ENCODE measurements around the gene UCHL1.
"Not testable (repeated sequence)": the region's sequence is repeated elsewhere in the genome, so short reads cannot be mapped to it uniquely, and the experiment has no call there.

UCHL1 gene

GRCh38 chr4:41288254-41288653, 31.5 kb downstream of the UCHL1 start:
- DNase-seq (ENCODE audit: low read depth in 1 of 2, low spot score in 1 of 2), result no peak

- no peak for DNase-seq (ENCODE audit: low read depth in 1 of 2, low spot score in 1 of 2)
Observed at GRCh38 chr4:41290479-41290878, 33.8 kb downstream of the UCHL1 start.

- no peak for DNase-seq (ENCODE audit: low read depth in 1 of 2, low spot score in 1 of 2)
Observed at GRCh38 chr4:41294445-41295062, 37.8 kb downstream of the UCHL1 start.

- no peak for DNase-seq (ENCODE audit: low read depth in 1 of 2, low spot score in 1 of 2)
Observed at GRCh38 chr4:41296995-41297394, 40.3 kb downstream of the UCHL1 start.

- DNase-seq (ENCODE audit: low read depth in 1 of 2, low spot score in 1 of 2), result no peak
Observed at GRCh38 chr4:41297832-41298231, 41.1 kb downstream of the UCHL1 start.

- no peak for DNase-seq (ENCODE audit: low read depth in 1 of 2, low spot score in 1 of 2)
Observed at GRCh38 chr4:41299486-41299885, 42.8 kb downstream of the UCHL1 start.

- no peak for DNase-seq (ENCODE audit: low read depth in 1 of 2, low spot score in 1 of 2)
Observed at GRCh38 chr4:41301137-41301536, 44.4 kb downstream of the UCHL1 start.

- no peak for DNase-seq (ENCODE audit: low read depth in 1 of 2, low spot score in 1 of 2)
Observed at GRCh38 chr4:41303372-41304118, 46.8 kb downstream of the UCHL1 start.

- no peak for DNase-seq (ENCODE audit: low read depth in 1 of 2, low spot score in 1 of 2)
Observed at GRCh38 chr4:41304221-41304620, 47.5 kb downstream of the UCHL1 start.

GRCh38 chr4:41305476-41305875, 48.7 kb downstream of the UCHL1 start:
- no peak for DNase-seq (ENCODE audit: low read depth in 1 of 2, low spot score in 1 of 2)

- DNase-seq (ENCODE audit: low read depth in 1 of 2, low spot score in 1 of 2), result no peak
Observed at GRCh38 chr4:41307638-41308037, 50.9 kb downstream of the UCHL1 start.

GRCh38 chr4:41308398-41308797, 51.7 kb downstream of the UCHL1 start:
- no peak for DNase-seq (ENCODE audit: low read depth in 1 of 2, low spot score in 1 of 2)

- DNase-seq (ENCODE audit: low read depth in 1 of 2, low spot score in 1 of 2), result not testable (repeated sequence)
Observed at GRCh38 chr4:41315426-41315825, 58.7 kb downstream of the UCHL1 start.

- DNase-seq (ENCODE audit: low read depth in 1 of 2, low spot score in 1 of 2), result no peak
Observed at GRCh38 chr4:41315862-41316261, 59.1 kb downstream of the UCHL1 start.
